NCI-H1092 treated with DMSO at 0.1 percent for 48 hours (cell line): Measurements from ENCODE around the gene MFSD11.
"Not testable (repeated sequence)": the region's sequence is repeated elsewhere in the genome, so short reads cannot be mapped to it uniquely, and the experiment has no call there.

Source experiments
- DNase-seq: peaks from one replicate; lab custom pipeline; 2025; lab: John Stamatoyannopoulos, UW

The MFSD11 gene

GRCh38 chr17:76709077-76709950, 28.6 kb upstream of the MFSD11 start:
- DNase-seq = no peak

GRCh38 chr17:76709951-76710862, 27.7 kb upstream of the MFSD11 start:
- DNase-seq = not testable (repeated sequence)

- peak; percentile 37 for DNase-seq
Observed at GRCh38 chr17:76710863-76711611, 26.9 kb upstream of the MFSD11 start, which contains the start of gene MXRA7. Gene MXRA7 (minus strand): TSS chr17:76710965. CDS start chr17:76710946, 19 bp downstream.

- DNase-seq = not testable (repeated sequence)
Observed at GRCh38 chr17:76712321-76712720, 25.6 kb upstream of the MFSD11 start.

GRCh38 chr17:76713765-76714164, 24.2 kb upstream of the MFSD11 start:
- no peak for DNase-seq

- DNase-seq = no peak
Observed at GRCh38 chr17:76714336-76714735, 23.6 kb upstream of the MFSD11 start.

GRCh38 chr17:76714822-76715495, 23.0 kb upstream of the MFSD11 start:
- peak; percentile 16 for DNase-seq

GRCh38 chr17:76715496-76715830, 22.5 kb upstream of the MFSD11 start:
- DNase-seq = no peak

GRCh38 chr17:76716146-76716838, 21.6 kb upstream of the MFSD11 start:
- no peak for DNase-seq

- no peak for DNase-seq
Observed at GRCh38 chr17:76716839-76717215, 21.1 kb upstream of the MFSD11 start.

- DNase-seq = no peak
Observed at GRCh38 chr17:76718516-76718915, 19.4 kb upstream of the MFSD11 start.

GRCh38 chr17:76720211-76720610, 17.7 kb upstream of the MFSD11 start:
- DNase-seq = no peak

- no peak for DNase-seq
Observed at GRCh38 chr17:76720941-76721340, 17.0 kb upstream of the MFSD11 start.

GRCh38 chr17:76721463-76721862, 16.5 kb upstream of the MFSD11 start:
- DNase-seq = no peak

GRCh38 chr17:76722279-76722678, 15.6 kb upstream of the MFSD11 start:
- no peak for DNase-seq

- DNase-seq = not testable (repeated sequence)
Observed at GRCh38 chr17:76722977-76723376, 14.9 kb upstream of the MFSD11 start.

- DNase-seq = no peak
Observed at GRCh38 chr17:76723812-76724211, 14.1 kb upstream of the MFSD11 start.

GRCh38 chr17:76725580-76726230, 12.2 kb upstream of the MFSD11 start:
- DNase-seq = peak; percentile 34

- peak; percentile 97 for DNase-seq
Observed at GRCh38 chr17:76726231-76726775, 11.6 kb upstream of the MFSD11 start, which contains the start of gene JMJD6. Gene JMJD6 (minus strand): TSS chr17:76726606. CDS start chr17:76726475, 131 bp downstream.
